GM12878 (cell line): ENCODE measurements around the gene NOL4L. TPM values are rescaled to one million over a fixed set of nuclear protein-coding genes. Genes with fewer than 3 reads are reported as not detected.

Experiments
- ATAC-seq: fragments of 200-7000 bp; cut with Tn5 transposase; 3 replicates; pipeline ENCODE4 v1.9.1; 2020; ENCODE audit warnings: mild to moderate bottlenecking, moderate library complexity
- BruUV-seq: library from RNA; stranded (reverse); fragments of 400-500 nt; replicated peaks from 2 replicates; lab custom pipeline; 2021; lab: Mats Ljungman, UMichigan
- CTCF ChIA-PET: fragments of 300-600 bp; sonication (Branson Sonifier 250); formaldehyde crosslinking; extraction: SDS; loops from one replicate; lab custom pipeline; 2021; ENCODE audit warnings: inconsistent platforms; lab: Yijun Ruan, JAX
- POLR2A ChIA-PET: fragments of 350-600 bp; formaldehyde crosslinking; extraction: SDS; loops from one replicate; lab custom pipeline; 2021; ENCODE audit warnings: inconsistent platforms; lab: Charles Lee
- RAD21 ChIA-PET: fragments of 300-600 bp; sonication (Branson Sonifier 250); formaldehyde crosslinking; loops from one replicate; lab custom pipeline; 2023; ENCODE audit warnings: antibody characterized with exemption; ENCODE audit not compliant: unreplicated experiment; lab: Charles Lee
- SMC1A ChIA-PET: fragments of 300-600 bp; sonication (Branson Sonifier 250); formaldehyde crosslinking; loops from one replicate; lab custom pipeline; 2023; ENCODE audit not compliant: unreplicated experiment, uncharacterized antibody; lab: Charles Lee
- DNase-seq: peaks from one replicate; pipeline ENCODE4 v3.0.0-alpha.2; 2011; ENCODE audit warnings: low read depth, low spot score
- FAIRE-seq: peaks from 3 replicates; lab custom pipeline; 2011; peaks lifted over from hg19 to GRCh38; lab: Jason Lieb, UNC
- H2AFZ ChIP-seq: 2 replicates; pipeline ENCODE4 v1.6.0; 2011; ENCODE audit warnings: low read depth, low read length, control low read depth; ENCODE audit not compliant: control insufficient read depth
- H3K27ac ChIP-seq: 2 replicates; pipeline ENCODE4 v1.5.1; 2011; ENCODE audit warnings: control low read depth; ENCODE audit not compliant: control insufficient read depth, insufficient read depth
- H3K27me3 ChIP-seq, 2 experiments: replicated peaks in 1 of 2; 2 replicates each; pipeline versions ENCODE4 v1.6.0 to v1.6.1; 2011; ENCODE audit warnings: low read length in 1 of 2; ENCODE audit not compliant: control insufficient read depth in 2 of 2, insufficient read depth in 2 of 2
- H3K36me3 ChIP-seq, 2 experiments: 2 replicates each; pipeline ENCODE4 v1.5.1; 2011; ENCODE audit warnings: low read length in 1 of 2; ENCODE audit not compliant: control insufficient read depth in 2 of 2, insufficient read depth in 2 of 2
- H3K4me1 ChIP-seq: 2 replicates; pipeline ENCODE4 v1.6.1; 2011; ENCODE audit warnings: mild to moderate bottlenecking, low read length, moderate library complexity, mixed read lengths; ENCODE audit not compliant: control insufficient read depth, insufficient read depth
- H3K4me2 ChIP-seq: 2 replicates; pipeline ENCODE4 v1.6.0; 2011; ENCODE audit warnings: control low read depth; ENCODE audit not compliant: control insufficient read depth, insufficient read depth
- H3K4me3 ChIP-seq: fragments of 200-600 bp; sonication (generic); 2 replicates; pipeline ENCODE4 v1.5.1; 2016
- H3K79me2 ChIP-seq: 2 replicates; pipeline ENCODE4 v1.6.0; 2011; ENCODE audit warnings: low read length; ENCODE audit not compliant: control insufficient read depth, insufficient read depth
- H3K9ac ChIP-seq: 2 replicates; pipeline ENCODE4 v1.8.0; 2011; ENCODE audit warnings: low read length, control low read depth, mixed read lengths; ENCODE audit not compliant: control insufficient read depth, insufficient read depth
- H3K9me3 ChIP-seq: replicated peaks from 3 replicates; pipeline ENCODE4 v1.5.1; 2011; ENCODE audit warnings: mild to moderate bottlenecking, low read length; ENCODE audit not compliant: control insufficient read depth, insufficient read depth
- H4K20me1 ChIP-seq: 2 replicates; pipeline ENCODE4 v1.6.0; 2011; ENCODE audit not compliant: control insufficient read depth, insufficient read depth
- ASH2L ChIP-seq: fragments of 300-600, 200-600 bp; sonication (generic); IDR thresholded peaks from 2 replicates; pipeline ENCODE4 v1.6.1; 2017; ENCODE audit warnings: low read depth, mild to moderate bottlenecking, borderline replicate concordance
- CHD2 ChIP-seq: IDR thresholded peaks from 2 replicates; pipeline ENCODE4 v1.6.1; 2011; ENCODE audit warnings: low read depth, low read length, improper control_type of control experiment, borderline replicate concordance
- CREB1 ChIP-seq: IDR thresholded peaks from 2 replicates; pipeline ENCODE4 v1.6.1; 2012; ENCODE audit warnings: low read depth, mild to moderate bottlenecking, inconsistent platforms
- CTCF ChIP-seq, 3 experiments: IDR thresholded peaks in 2 of 3; conservative IDR thresholded peaks in 1 of 3; 2 replicates each; pipeline ENCODE4 v1.5.1; 2011; ENCODE audit warnings: low read depth in 3 of 3, low read length in 3 of 3, mild to moderate bottlenecking in 3 of 3, control low read depth in 2 of 3, moderate library complexity in 2 of 3, inconsistent platforms in 1 of 3, mixed read lengths in 1 of 3; ENCODE audit not compliant: control insufficient read depth in 2 of 3, insufficient read depth in 1 of 3; ENCODE audit errors: extremely low read depth in 1 of 3
- EED ChIP-seq: sonication (generic); IDR thresholded peaks from 2 replicates; pipeline ENCODE4 v1.6.1; 2016; ENCODE audit warnings: antibody characterized with exemption, low read depth
- FOXK2 ChIP-seq: fragments of 450-650 bp; IDR thresholded peaks from 2 replicates; pipeline ENCODE4 v1.6.1; 2017; ENCODE audit warnings: mild to moderate bottlenecking, moderate library complexity
- IRF4 ChIP-seq: IDR thresholded peaks from 2 replicates; pipeline ENCODE4 v1.6.1; 2011; ENCODE audit warnings: low read depth, low read length
- JUND ChIP-seq: IDR thresholded peaks from 2 replicates; pipeline ENCODE4 v1.6.1; 2012; ENCODE audit warnings: low read depth, mild to moderate bottlenecking, low read length, improper control_type of control experiment, moderate library complexity
- MXI1 ChIP-seq: fragments of 150-350 bp; IDR thresholded peaks from 2 replicates; pipeline ENCODE4 v1.6.1; 2011; ENCODE audit warnings: low read depth, mild to moderate bottlenecking, inconsistent platforms, low read length, improper control_type of control experiment
- NFYA ChIP-seq: IDR thresholded peaks from 2 replicates; pipeline ENCODE4 v1.6.1; 2011; ENCODE audit warnings: low read depth, mild to moderate bottlenecking, low read length, improper control_type of control experiment, borderline replicate concordance
- RELA ChIP-seq: fragments of 450-650 bp; IDR thresholded peaks from 2 replicates; pipeline ENCODE4 v1.8.0; 2014; ENCODE audit warnings: borderline replicate concordance; ENCODE audit not compliant: partially characterized antibody
- RUNX3 ChIP-seq: IDR thresholded peaks from 2 replicates; pipeline ENCODE4 v1.6.1; 2012; ENCODE audit warnings: low read length, inconsistent platforms
- SKIL ChIP-seq: fragments of 450-650 bp; IDR thresholded peaks from 2 replicates; pipeline ENCODE4 v1.6.1; 2017; ENCODE audit warnings: mild to moderate bottlenecking, low read depth, inconsistent platforms; ENCODE audit not compliant: poor library complexity, severe bottlenecking
- STAT1 ChIP-seq: fragments of 450-650 bp; conservative IDR thresholded peaks from 2 replicates; pipeline ENCODE4 v1.6.1; 2014; ENCODE audit warnings: antibody characterized with exemption, mild to moderate bottlenecking
- TBL1XR1 ChIP-seq: IDR thresholded peaks from 2 replicates; pipeline ENCODE4 v1.6.1; 2012; ENCODE audit warnings: low read depth, low read length, improper control_type of control experiment
- USF2 ChIP-seq: IDR thresholded peaks from 2 replicates; pipeline ENCODE4 v1.6.1; 2011; ENCODE audit warnings: low read depth, low read length, improper control_type of control experiment, borderline replicate concordance
- YY1 ChIP-seq: IDR thresholded peaks from 2 replicates; pipeline ENCODE4 v1.6.1; 2011; ENCODE audit warnings: low read depth, mild to moderate bottlenecking, low read length
- ZNF384 ChIP-seq: IDR thresholded peaks from 2 replicates; pipeline ENCODE4 v1.6.1; 2012; ENCODE audit warnings: low read depth, mild to moderate bottlenecking, low read length, improper control_type of control experiment, borderline replicate concordance
- WGBS: methylation state at CpG from one replicate; pipeline ENCODE4 v1.1.6; 2016; ENCODE audit warnings: low lambda C conversion rate; ENCODE audit not compliant: insufficient replicate concordance, insufficient coverage; ENCODE audit errors: missing lambda C conversion rate; 5-methylcytosine and 5-hydroxymethylcytosine counted together
- in situ Hi-C: fragments of 300-500 bp; cut with MboI; formaldehyde crosslinking; loops from 9 replicates; pipeline ENCODE4 v1.14.3; 2018; ENCODE audit warnings: mixed read lengths
- intact Hi-C: fragments of 100-400 bp; cut with micrococcal nuclease; formaldehyde crosslinking; loops from one replicate; pipeline ENCODE4 v1.14.2; 2022; ENCODE audit not compliant: unreplicated experiment
- polyA plus RNA-seq, 11 experiments: library from polyadenylated mRNA; depleted of rRNA in 4 of 11; unstranded in 6 of 11; stranded (reverse) in 5 of 11; fragments of >200 nt; fragmentation: Nextera tagmentation in 4 of 11; fragmentation: Illumina TruSeq in 1 of 11; extraction: Ambion mirVana in 4 of 11; extraction: Trizol in 1 of 11; gene quantifications; 1 replicate in 1 of 11; 2 replicates in 10 of 11; pipeline versions ENCODE4 v1.2.1 to v1.2.3, GENCODE V29; 2011 to 2016; ENCODE audit warnings: inconsistent platforms in 2 of 11, missing spikeins in 2 of 11, low read depth in 1 of 11
- total RNA-seq, 4 experiments: library from RNA; depleted of rRNA in 3 of 4; stranded (reverse); fragments of >200 nt in 3 of 4; fragmentation: Illumina TruSeq in 1 of 4; extraction: Trizol in 1 of 4; gene quantifications; 2 replicates each; pipeline versions ENCODE4 v1.2.1 to v1.2.3, GENCODE V29; 2013 to 2021

NOL4L gene
- total and polyA plus RNA-seq, 10 of the 15 experiments (the other 5 are each of a cell fraction or from before 2014, with no cell fraction given), result 2.3 to 24.0 (median 8.0) TPM

DNA sequence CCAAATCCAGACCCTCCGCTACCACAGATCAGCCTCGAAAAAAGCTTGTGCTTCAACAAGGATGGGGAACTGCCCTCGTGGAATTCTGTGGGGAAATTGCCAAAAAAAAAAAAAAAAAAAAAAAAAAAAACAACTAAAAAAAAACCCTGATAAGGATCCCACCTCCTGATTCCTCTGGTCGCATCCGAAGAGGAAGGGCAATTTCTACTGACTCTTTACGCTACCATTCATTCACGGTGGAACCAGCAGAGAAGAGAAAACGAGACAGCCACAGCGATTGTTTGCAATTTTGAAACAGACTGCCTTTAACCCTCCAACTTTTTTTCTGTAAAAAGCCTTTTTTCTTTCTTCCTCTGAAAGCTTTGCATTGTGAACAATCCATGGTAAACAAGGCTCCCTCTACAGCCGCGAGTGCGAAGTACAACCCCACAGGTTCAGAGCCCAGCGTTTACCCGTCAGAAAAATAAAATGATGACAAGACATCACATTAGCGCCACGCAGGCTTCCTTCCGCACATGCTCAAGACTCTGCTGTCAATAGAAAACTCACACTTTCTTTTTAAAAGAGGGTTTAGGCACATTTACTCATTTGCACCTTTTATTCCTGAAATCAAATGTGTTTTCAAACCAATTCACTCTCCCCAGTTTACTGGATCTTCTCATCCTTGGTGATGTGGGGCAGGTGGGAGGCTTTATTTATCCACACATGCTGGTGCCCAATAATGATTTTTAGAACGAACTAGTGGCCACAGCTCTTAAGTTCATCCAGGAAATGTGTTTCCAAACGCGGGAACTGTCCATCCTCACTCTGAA, 100.0 kb downstream of the NOL4L start:
- H3K9ac ChIP-seq, result no peak overlapping the region; the same call in 1 of the 2 replicates
- SMC1A ChIA-PET, result interaction anchor here (0.6 to 1.3 kb wide), 5 partner anchors 13 to 450 kb away, joined by 3 read pairs; no protein-coding TSS in a partner anchor
- no peaks in the 10 kb centered on the region for H3K36me3 ChIP-seq
- H3K4me1 ChIP-seq, result peaks cover 5% of the 10 kb centered on the region
- peak; percentile 30 for DNase-seq
- no peak overlapping the region for H3K27ac ChIP-seq
- no peaks in the 10 kb centered on the region for H4K20me1 ChIP-seq
- intact Hi-C loops (no loop called here), in situ Hi-C loops (no loop called here)
- peak overlapping the region; percentile 69 for H3K4me3 ChIP-seq
- no TSS peak for BruUV-seq
- H3K4me2 ChIP-seq, result peak overlapping the region; percentile 96
- ATAC-seq, result peak; percentile 90
- H3K27me3 ChIP-seq, result no peaks in the 10 kb centered on the region
- RAD21 ChIA-PET, result interaction anchor here (0.7 to 0.9 kb wide), 2 partner anchors 36 to 140 kb away, joined by 3 read pairs; no protein-coding TSS in a partner anchor
- H3K79me2 ChIP-seq, result no peaks in the 10 kb centered on the region
- POLR2A ChIA-PET, result interaction anchor here (0.7 to 0.8 kb wide), 2 partner anchors 199 to 615 kb away, joined by 5 to 12 read pairs; partner anchors contain the start of genes DUSP15 and TTLL9
- no peaks in the 10 kb centered on the region for H3K9me3 ChIP-seq
- peak overlapping the region; percentile 9 for H2AFZ ChIP-seq
- 8% methylated on average over 20 of the region's 20 CpGs for WGBS
- CTCF ChIA-PET, result interaction anchor here (0.7 to 1.7 kb wide), 11 partner anchors 9 to 377 kb away, joined by 3 to 5 read pairs (median 3); partner anchors contain the start of gene TM9SF4
- FAIRE-seq, result peak; percentile 97
- TF ChIP-seq MXI1 (0 out of 2 replicates have a peak, but pooled peaks have one; percentile 39), FOXK2 (peak; percentile 65), RELA (no peak), STAT1 (no peak), USF2 (no peak), CREB1 (0 out of 2 replicates have a peak, but pooled peaks have one; percentile 46), RUNX3 (peak; percentile 12; the same call in 1 of the 2 replicates), NFYA (no peak), YY1 (0 out of 2 replicates have a peak, but pooled peaks have one; percentile 40), ZNF384 (peak; percentile 58; the same call in 1 of the 2 replicates), IRF4 (no peak), SKIL (peak; percentile 56), EED (no peak), TBL1XR1 (no peak), CTCF (IDR thresholded peaks at IDR 0.05 in 2 of 3, conservative IDR thresholded peaks at IDR 0.05 in 1 of 3; ENCODE audit: control insufficient read depth in 2 of 3, extremely low read depth in 1 of 3, insufficient read depth in 1 of 3, low read depth in 3 of 3, low read length in 3 of 3) (peak; percentile 75 to 89 (median 78)), JUND (peak; percentile 1; the same call in 1 of the 2 replicates), CHD2 (no peak), ASH2L (no peak)
